Renal cortical epithelial cell (primary cell): ENCODE data around the gene EEPD1. TPM values are rescaled to one million over a fixed set of nuclear protein-coding genes. Genes with fewer than 3 reads are reported as not detected.
A peak's percentile ranks its signal among the peaks of the same experiment; 100 is the strongest.
"Not testable (repeated sequence)": the region's sequence is repeated elsewhere in the genome, so short reads cannot be mapped to it uniquely, and the experiment has no call there.

ENCODE experiments used
- DNase-seq: peaks from one replicate; pipeline ENCODE4 v3.0.0-alpha.2; 2011; ENCODE audit warnings: low read depth
- total RNA-seq: library from RNA; depleted of rRNA; stranded (reverse); fragments of >200 nt; gene quantifications from 2 replicates; pipeline ENCODE4 v1.2.3, GENCODE V29; 2014

The EEPD1 gene
- total RNA-seq: 3.6 and 3.7 TPM in 2 replicates

DNA sequence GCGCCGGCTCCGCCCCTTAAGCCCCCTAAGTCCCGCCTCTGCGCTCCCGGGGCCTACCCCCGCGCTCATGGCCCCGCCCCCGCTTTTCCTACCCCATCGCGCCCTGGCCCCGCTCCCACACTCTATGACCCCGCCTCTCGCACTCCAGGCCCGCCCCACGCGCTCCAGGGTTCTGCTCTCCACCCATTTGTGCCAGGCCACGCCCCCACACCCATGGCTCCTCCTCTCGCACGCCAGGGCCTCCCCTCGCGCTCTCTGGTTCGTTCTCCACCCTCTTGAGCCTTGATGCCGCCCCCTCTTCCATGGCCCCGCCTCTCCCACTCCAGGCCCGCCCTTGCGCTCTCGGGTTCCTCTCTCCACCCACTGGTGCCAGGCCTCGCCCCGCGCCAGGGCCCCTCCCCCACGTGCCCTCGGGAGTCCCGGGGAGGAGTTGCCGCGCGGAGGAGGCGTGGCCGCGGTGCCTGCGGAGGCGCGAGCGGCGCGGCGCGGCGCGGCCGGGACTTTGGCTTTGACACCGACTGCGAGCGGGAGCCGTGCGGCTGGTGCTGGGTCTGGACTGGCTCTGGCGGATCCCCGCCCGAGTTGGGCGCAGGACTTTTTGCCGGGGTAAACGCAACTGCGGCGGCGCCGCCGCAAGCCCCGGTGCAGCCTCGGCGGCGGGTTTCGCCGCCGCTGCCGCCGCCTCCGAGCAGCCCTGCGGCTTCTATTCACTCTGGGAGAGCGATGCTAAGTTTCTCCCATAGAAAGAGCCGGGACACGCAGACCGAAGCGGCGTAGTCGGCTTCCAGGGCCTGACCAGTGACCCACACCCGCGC lies at the start of gene EEPD1:
TSS of gene EEPD1 (plus strand) at position 499 of the 815 bp plus-strand sequence. CDS start 1,071 bp downstream, outside the sequence.
- DNase-seq: peak; percentile 93

DNA sequence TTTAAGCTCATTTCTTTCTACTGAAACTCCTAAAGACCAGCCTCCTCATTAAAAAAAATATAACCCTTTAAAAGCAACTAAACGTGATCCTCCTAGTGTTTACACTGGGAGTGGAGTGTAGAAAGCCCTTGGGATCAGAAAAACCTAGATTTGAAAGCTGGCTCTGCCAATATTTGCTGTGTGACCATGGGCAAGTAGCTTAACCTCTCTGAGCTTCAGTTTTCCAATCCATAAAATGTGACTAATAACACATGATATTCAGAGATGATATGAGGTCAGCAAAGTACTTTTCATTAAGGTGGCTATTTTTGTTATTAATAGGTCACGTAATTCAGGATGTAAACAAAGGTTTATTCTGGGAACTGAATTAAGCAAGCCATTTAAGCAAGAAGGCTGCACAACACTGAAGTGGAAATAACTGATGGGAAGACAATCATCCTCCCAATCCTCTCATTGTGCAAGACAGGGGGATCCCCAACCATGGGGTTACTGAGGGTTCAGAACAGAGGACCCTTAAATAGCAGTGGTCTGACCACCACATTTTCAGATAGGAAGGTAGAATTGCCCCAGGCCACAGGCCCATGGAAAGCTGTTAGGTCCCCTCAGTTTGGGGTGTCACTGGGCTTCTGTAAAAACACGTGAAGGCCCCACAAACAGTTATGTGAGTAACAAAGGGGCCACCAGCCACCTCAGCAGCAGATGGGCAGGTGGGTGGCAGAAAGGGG lies 49.1 kb upstream of the EEPD1 start:
- DNase-seq: no peak

GRCh38 chr7:36106972-36107908 lies 45.8 kb upstream of the EEPD1 start:
- DNase-seq: not testable (repeated sequence)

DNA sequence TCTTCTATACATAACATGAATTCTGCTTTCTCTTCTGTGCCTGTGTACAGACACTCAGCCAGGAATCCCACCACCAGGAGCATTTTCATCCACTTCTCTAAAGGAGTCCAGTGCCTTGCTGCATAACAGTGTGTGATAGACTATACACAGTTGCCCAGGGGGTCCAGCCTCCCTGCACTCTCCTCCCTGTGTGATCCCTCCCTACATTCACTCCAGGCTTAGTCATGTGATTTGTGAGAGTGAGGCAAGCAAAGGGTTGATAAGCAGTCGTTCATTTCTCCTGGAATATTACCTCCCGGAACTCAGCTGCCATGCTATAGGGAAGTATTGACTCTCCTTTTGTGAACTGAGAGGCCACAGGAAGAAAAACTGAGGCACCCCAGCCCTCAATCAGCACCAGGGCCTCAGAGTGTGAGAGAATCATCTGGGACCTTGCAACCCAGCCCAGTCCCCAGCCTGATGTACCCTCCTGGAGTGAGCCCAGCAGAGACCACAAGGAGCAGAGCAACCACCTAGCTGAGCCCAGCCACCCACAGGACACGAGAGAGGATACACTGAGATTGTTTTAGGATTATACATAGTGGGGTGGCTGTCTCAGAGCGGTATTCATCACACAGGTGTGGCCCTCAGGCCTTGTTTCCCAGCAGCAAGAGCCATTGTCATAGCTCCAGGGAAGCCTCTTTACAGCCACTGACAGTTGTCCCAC lies 45.0 kb upstream of the EEPD1 start:
- no peak for DNase-seq

- DNase-seq: no peak
Observed at GRCh38 chr7:36109013-36109627, 43.9 kb upstream of the EEPD1 start.

DNA sequence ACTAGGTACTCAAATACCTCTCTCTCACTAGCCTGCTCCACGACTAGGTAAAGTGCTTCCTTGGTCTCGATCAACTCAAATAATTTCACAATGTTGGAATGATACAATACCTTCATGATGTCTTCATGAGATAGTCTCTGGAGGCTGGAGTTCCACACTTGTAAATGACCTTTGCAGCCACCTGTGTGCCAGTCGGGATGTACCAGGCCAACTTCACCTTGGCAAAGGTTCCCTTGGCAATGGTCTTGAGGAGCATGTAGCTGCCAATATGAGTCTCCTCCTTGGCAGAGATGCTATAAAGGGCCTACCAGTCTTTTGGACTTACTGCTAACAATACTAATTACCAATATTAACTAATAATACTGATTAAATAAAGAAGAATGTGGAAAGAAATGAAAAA lies 42.5 kb upstream of the EEPD1 start:
- DNase-seq: no peak

- DNase-seq: no peak
Observed at GRCh38 chr7:36112969-36113368, 40.1 kb upstream of the EEPD1 start.

DNA sequence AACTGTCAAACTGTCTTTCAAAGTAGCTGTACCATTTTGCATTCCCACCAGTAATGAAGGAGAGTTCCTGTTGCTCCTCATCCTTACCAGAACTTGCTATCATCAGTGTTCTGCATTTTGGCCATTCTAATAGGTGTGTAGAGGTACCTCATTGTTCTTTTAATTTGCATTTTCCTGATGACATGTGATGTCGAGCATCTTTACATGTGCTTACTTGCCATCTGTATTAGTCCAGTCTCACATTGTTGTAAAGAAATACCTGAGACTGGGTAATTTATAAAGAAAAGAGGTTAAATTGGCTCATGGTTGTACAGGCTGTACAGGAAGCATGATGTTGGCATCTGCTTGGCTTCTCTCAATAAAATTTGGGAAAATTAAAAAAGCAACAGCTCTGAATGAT lies 38.7 kb upstream of the EEPD1 start:
- DNase-seq: no peak

DNA sequence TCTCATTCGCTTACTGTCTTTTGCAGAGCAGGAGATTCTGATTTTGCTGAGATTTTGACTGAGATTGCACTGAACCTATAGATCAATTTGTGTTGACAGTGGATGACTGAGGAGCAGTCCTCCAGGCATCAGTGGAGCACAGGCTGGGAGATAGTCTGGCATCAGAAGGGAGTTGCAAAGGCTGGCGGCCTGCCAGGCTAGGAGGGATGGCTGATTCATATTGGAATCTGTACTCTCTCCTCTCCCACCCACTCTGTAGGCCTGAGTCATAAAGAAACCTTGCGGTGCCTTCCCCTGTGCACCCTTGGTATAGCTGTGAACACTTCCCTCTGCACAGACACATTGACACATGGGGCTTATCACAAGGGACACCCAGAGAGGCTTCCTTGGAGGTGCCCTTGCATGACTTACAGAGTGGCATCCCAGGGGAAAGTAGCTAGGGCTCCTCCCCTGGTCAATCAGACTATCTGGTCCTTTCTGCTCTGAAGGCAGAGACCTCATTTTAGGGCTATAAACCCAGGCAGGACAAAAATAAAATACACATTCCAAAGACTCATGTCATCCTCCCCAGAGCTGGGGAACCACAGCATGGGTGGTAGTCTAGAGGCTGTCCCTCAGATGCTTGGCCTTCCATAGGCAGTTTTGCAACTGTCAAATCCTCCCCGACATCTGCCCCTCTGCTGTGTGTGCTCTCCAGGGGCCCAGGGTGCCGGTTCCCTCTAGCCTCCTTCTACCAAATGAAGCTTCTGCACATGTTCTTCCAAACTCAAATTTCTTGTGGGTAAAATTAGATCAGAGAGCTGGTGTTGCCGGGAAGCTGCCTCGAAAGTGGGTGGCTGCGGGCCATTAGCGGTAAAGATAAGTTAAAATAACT lies 37.4 kb upstream of the EEPD1 start:
- peak; percentile 96 for DNase-seq

DNA sequence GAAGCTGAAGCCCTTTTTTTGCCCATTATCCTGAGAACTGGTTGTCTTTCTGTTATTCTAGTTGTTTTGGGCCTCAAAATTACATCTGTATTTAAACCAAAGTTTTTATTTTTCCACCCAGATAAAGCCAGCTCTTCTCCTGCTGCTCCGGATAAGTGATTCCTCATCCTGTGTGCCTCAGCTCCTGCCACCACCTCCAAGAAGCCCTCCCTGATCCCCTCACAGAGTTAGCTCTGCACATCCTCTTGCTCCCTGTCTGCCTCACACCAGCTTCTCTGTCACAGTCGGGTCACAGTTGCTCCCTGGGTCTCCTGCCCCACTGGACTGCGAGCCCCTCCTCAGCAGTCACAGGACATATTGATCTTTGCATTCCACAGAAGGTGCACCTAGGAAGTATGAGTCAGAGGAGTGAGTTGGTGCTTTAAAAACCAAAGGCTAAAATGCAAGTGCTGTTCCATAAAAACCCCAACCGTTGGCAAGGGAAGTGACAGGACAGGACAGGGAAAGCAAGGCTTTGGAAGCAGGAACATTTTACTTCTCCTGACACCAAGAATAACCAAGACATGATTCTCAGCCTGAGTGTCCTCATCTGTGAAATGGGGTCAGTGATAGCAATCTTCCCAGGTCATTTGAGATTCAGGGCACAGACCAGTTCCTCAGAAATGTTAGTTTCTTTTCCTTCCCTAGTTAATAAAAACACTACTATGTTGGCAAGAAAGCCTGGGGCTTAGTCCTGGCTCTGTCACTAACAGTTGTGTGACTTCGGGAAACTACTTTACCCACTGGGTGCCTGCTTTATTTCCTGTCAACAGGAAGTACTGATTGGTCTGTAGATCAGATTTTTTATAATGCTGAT lies 36.5 kb upstream of the EEPD1 start:
- peak; percentile 82 for DNase-seq

DNA sequence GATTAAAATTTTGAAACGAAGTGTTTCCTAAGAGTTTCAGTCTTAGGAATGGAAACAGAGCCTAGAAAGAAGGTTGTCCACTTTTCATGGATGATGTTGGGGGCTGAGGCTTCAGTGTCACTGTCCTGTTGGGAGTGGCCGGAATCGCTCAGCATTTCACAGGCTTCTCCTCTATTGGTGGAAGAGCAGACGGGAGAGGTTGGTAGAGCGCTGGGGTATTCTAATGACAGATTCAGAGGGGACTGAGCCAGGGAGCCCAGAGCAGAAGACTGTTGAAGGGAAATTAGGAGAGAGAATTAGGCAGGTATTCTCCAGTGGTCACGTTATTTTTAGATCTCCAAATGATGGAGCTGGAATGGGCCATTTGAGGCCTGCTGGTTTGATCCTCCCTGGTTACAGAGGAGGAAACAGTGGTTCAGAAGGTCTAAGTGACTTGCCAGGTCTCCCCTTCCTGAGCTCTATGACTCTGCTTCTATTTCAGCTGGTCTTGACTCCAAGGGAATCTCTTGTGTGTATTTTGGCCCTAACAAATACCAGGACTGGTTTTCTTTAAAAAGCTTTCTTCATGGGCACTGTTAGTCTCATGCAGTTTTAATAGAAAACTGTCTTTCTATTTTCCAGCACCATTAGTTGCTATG lies 35.7 kb upstream of the EEPD1 start:
- DNase-seq: no peak

DNA sequence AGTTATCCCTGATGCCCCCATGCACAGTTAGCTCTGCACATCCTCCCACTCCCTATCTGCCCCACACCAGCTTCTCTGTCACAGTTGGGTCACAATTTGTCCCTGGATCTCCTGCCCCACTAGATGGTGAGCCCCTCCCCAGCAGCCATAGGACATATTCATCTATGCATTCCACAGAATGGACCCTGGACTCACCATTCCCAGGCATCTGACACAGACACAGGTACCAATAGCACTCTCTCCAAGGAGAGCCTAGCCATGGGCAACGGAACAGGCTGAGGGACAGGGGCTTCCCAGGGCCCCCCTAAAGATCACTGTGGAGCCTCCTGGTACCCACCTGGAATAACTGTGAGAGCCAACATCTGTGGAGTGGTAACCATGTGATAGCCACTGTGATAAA lies 34.7 kb upstream of the EEPD1 start:
- no peak for DNase-seq

DNA sequence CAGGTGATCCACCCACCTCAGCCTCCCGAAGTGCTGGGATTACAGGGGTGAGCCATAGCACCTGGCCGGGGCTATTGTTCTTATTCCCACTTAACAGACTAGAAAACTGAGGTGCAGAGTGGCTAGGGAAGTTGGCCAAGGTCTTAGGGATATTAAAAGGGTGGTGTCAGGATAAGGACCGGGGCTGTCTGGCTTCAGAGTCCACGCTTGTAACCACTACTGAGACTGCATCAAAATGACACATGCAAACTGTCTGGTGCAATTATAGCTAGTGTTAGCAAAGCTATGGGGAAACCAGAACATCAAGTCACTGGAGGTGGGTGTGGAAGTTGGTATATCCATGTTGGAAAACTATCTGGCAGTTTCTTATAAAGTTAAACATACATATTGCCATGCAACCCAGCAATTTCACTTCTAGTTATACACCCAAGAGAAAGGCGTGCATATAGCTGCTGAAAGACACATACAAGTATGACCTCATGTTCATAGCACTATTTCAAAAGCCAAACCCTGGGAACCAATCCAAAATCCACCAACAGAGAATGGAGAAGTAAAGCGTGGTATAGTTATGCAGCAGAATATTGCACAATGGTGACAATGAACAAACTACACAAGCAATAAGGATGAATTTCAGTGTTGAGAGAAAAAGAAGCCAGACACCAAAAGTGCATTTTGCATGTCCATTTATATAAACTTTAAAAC lies 33.9 kb upstream of the EEPD1 start:
- peak; percentile 84 for DNase-seq

DNA sequence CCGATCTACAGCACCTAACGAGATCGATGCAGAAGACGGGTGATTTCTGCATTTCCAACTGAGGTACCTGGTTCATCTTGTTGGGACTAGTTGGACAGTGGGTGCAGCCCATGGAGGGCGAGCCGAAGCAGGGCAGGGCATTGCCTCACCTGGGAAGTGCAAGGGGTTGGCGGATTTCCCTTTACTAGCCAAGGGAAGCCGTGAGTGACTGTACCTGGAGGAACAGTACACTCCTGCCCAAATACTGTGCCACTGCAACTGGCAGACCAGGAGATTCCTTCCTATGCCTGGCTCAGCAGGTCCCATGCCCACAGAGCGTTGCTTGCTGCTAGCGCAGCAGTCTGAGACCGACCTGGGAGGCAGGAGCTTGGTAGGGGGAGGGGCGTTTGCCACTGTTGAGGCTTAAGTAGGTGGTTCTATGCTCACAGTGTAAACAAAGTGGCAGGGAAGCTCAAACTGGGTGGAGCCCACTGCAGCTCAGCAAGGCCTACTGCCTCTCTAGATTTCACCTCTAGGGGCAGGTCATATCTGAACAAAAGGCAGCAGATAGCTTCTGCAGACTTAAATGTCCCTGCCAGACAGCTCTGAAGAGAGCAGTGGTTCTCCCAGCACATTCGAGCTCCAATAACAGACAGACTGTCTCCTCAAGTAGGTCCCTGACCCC lies 32.9 kb upstream of the EEPD1 start:
- not testable (repeated sequence) for DNase-seq

DNA sequence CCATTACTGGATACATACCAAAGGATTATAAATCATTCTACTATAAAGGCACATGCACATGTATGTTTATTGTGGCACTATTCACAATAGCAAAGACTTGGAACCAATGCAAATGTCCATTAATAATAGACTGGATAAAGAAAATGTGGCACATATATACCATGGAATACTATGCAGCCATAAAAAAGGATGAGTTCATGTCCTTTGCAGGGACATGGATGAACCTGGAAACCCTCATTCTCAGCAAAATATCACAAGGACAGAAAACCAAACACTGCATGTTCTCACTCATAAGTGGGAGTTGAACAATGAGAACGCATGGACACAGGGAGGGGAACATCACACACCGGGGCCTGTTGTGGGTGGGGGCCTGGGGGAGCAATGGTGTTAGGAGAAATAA lies 27.4 kb upstream of the EEPD1 start:
- DNase-seq: not testable (repeated sequence)

- no peak for DNase-seq
Observed at GRCh38 chr7:36127075-36127740, 25.8 kb upstream of the EEPD1 start.
